GM19035 (cell line): ENCODE measurements around the gene CHAC2.
A peak's percentile ranks its signal among the peaks of the same experiment; 100 is the strongest.
"Not testable (repeated sequence)": the region's sequence is repeated elsewhere in the genome, so short reads cannot be mapped to it uniquely, and the experiment has no call there.

Source experiments
- ATAC-seq: cut with Tn5 transposase; IDR thresholded peaks from one replicate; pipeline ENCODE4 v1.9.1; 2021; ENCODE audit not compliant: unreplicated experiment

Gene CHAC2

GRCh38 chr2:53777134-53777533 lies 9.5 kb downstream of the CHAC2 start:
- ATAC-seq, result no peak

GRCh38 chr2:53778536-53779162 lies 11.0 kb downstream of the CHAC2 start:
- no peak for ATAC-seq

- no peak for ATAC-seq
Observed at GRCh38 chr2:53780056-53780455, 12.5 kb downstream of the CHAC2 start.

- no peak for ATAC-seq
Observed at GRCh38 chr2:53782676-53783075, 15.1 kb downstream of the CHAC2 start.

- ATAC-seq, result no peak
Observed at GRCh38 chr2:53784436-53784835, 16.8 kb downstream of the CHAC2 start.

- ATAC-seq, result no peak
Observed at GRCh38 chr2:53785366-53785765, 17.8 kb downstream of the CHAC2 start.

GRCh38 chr2:53786352-53786704 lies 18.7 kb downstream of the CHAC2 start:
- ATAC-seq, result peak; percentile 11

- peak; percentile 97 for ATAC-seq
Observed at GRCh38 chr2:53786705-53787613, 19.4 kb downstream of the CHAC2 start, which contains the start of the genes ASB3 and ERLEC1. Gene ASB3 (minus strand): TSS chr2:53786953. CDS start chr2:53765572, 21,381 bp downstream. Gene ERLEC1 (plus strand): TSS chr2:53787044. CDS start chr2:53787211, 167 bp downstream.

- no peak for ATAC-seq
Observed at GRCh38 chr2:53787614-53788289, 20.1 kb downstream of the CHAC2 start.

GRCh38 chr2:53793261-53793660 lies 25.7 kb downstream of the CHAC2 start:
- ATAC-seq, result no peak

- no peak for ATAC-seq
Observed at GRCh38 chr2:53793821-53794220, 26.2 kb downstream of the CHAC2 start.

GRCh38 chr2:53801547-53801946 lies 33.9 kb downstream of the CHAC2 start:
- no peak for ATAC-seq

- no peak for ATAC-seq
Observed at GRCh38 chr2:53802617-53803151, 35.1 kb downstream of the CHAC2 start.

- ATAC-seq, result no peak
Observed at GRCh38 chr2:53811601-53812000, 44.0 kb downstream of the CHAC2 start.

- ATAC-seq, result no peak
Observed at GRCh38 chr2:53813151-53813550, 45.5 kb downstream of the CHAC2 start.

- no peak for ATAC-seq
Observed at GRCh38 chr2:53818854-53819435, 51.3 kb downstream of the CHAC2 start.

- ATAC-seq, result no peak
Observed at GRCh38 chr2:53819634-53820033, 52.0 kb downstream of the CHAC2 start.

GRCh38 chr2:53820048-53820447 lies 52.4 kb downstream of the CHAC2 start:
- no peak for ATAC-seq

GRCh38 chr2:53820711-53821110 lies 53.1 kb downstream of the CHAC2 start:
- no peak for ATAC-seq

- ATAC-seq, result no peak
Observed at GRCh38 chr2:53821810-53822209, 54.2 kb downstream of the CHAC2 start.

GRCh38 chr2:53823639-53824038 lies 56.0 kb downstream of the CHAC2 start:
- ATAC-seq, result not testable (repeated sequence)
